ENCODE results near the gene BMP6. TPM values are rescaled to one million over a fixed set of nuclear protein-coding genes. Genes with fewer than 3 reads are reported as not detected.
"Not testable (repeated sequence)": the region's sequence is repeated elsewhere in the genome, so short reads cannot be mapped to it uniquely, and the experiment has no call there.

The BMP6 gene
- total RNA-seq, 2 donors from 2014 or later, result 1.0 to 2.1 TPM

GRCh38 chr6:7894262-7895124, 168.6 kb downstream of the BMP6 start:
- intact Hi-C loops (cut with DNase I, micrococcal nuclease), result no loop called here
- ATAC-seq, result peak; percentile 64

GRCh38 chr6:7895125-7895423, 169.2 kb downstream of the BMP6 start:
- intact Hi-C loops (cut with DNase I, micrococcal nuclease), result no loop called here
- ATAC-seq (peak; percentile 86), DNase-seq (peak in 1 of 2 donors; percentile 59)

More at GRCh38 chr6:7894262-7895124, 168.6 kb downstream of the BMP6 start:
- no peak for DNase-seq

- ATAC-seq, result no peak
- intact Hi-C loops (cut with DNase I, micrococcal nuclease), result no loop called here
Measured at GRCh38 chr6:7896465-7896987, 170.6 kb downstream of the BMP6 start.

GRCh38 chr6:7897461-7898192, 171.7 kb downstream of the BMP6 start:
- intact Hi-C loops (cut with DNase I, micrococcal nuclease), result no loop called here
- no peak for ATAC-seq
- DNase-seq, result no peak

More at GRCh38 chr6:7896465-7896987, 170.6 kb downstream of the BMP6 start:
- no peak for DNase-seq

GRCh38 chr6:7898193-7898586, 172.3 kb downstream of the BMP6 start:
- DNase-seq; intact Hi-C loops (cut with DNase I, micrococcal nuclease); ATAC-seq: not testable (repeated sequence)

GRCh38 chr6:7899101-7899888, 173.4 kb downstream of the BMP6 start:
- DNase-seq (peak in 1 of 2 donors; percentile 32), ATAC-seq (peak; percentile 64)

GRCh38 chr6:7899889-7900213, 174.0 kb downstream of the BMP6 start:
- intact Hi-C loops (cut with DNase I, micrococcal nuclease), result loop anchor here in 1 of 2 donors (10.0 kb wide), 1 partner anchor 85 kb away; no protein-coding TSS in a partner anchor
- no peak for ATAC-seq
- DNase-seq, result no peak

More at GRCh38 chr6:7899101-7899888, 173.4 kb downstream of the BMP6 start:
- intact Hi-C loops (cut with DNase I, micrococcal nuclease), result no loop called here

GRCh38 chr6:7900621-7901020, 174.7 kb downstream of the BMP6 start:
- ATAC-seq, result no peak
- DNase-seq, result no peak
- intact Hi-C loops (cut with DNase I, micrococcal nuclease), result loop anchor here in 1 of 2 donors (10.0 kb wide), 1 partner anchor 84 kb away; no protein-coding TSS in a partner anchor

- intact Hi-C loops (cut with DNase I, micrococcal nuclease), result loop anchor here in 1 of 2 donors (10.0 kb wide), 1 partner anchor 84 kb away; no protein-coding TSS in a partner anchor
- peak; percentile 91 for ATAC-seq
- DNase-seq, result peak; percentile 68 to 69
Measured at GRCh38 chr6:7901056-7901455, 175.2 kb downstream of the BMP6 start.

GRCh38 chr6:7901780-7902179, 175.9 kb downstream of the BMP6 start:
- no peak for DNase-seq
- ATAC-seq, result no peak
- intact Hi-C loops (cut with DNase I, micrococcal nuclease), result loop anchor here in 1 of 2 donors (10.0 kb wide), 1 partner anchor 83 kb away; no protein-coding TSS in a partner anchor

- DNase-seq (no peak), ATAC-seq (no peak)
- intact Hi-C loops (cut with DNase I, micrococcal nuclease), result loop anchor here in 1 of 2 donors (10.0 kb wide), 1 partner anchor 83 kb away; no protein-coding TSS in a partner anchor
Measured at GRCh38 chr6:7902221-7902620, 176.3 kb downstream of the BMP6 start.

- no peak for ATAC-seq
Measured at GRCh38 chr6:7902867-7903266, 177.0 kb downstream of the BMP6 start.

GRCh38 chr6:7903673-7904072, 177.8 kb downstream of the BMP6 start:
- intact Hi-C loops (cut with DNase I, micrococcal nuclease), result loop anchor here in 1 of 2 donors (10.0 kb wide), 1 partner anchor 81 kb away; no protein-coding TSS in a partner anchor

More at GRCh38 chr6:7902867-7903266, 177.0 kb downstream of the BMP6 start:
- no peak for DNase-seq
- intact Hi-C loops (cut with DNase I, micrococcal nuclease), result loop anchor here in 1 of 2 donors (10.0 kb wide), 1 partner anchor 82 kb away; no protein-coding TSS in a partner anchor

GRCh38 chr6:7904654-7905319, 178.9 kb downstream of the BMP6 start:
- ATAC-seq (no peak), DNase-seq (no peak)
- intact Hi-C loops (cut with DNase I, micrococcal nuclease), result loop anchor here in 1 of 2 donors (10.0 kb wide), 1 partner anchor 80 kb away; no protein-coding TSS in a partner anchor

More at GRCh38 chr6:7903673-7904072, 177.8 kb downstream of the BMP6 start:
- ATAC-seq, result no peak
- DNase-seq, result no peak

- DNase-seq (no peak), ATAC-seq (no peak)
- intact Hi-C loops (cut with DNase I, micrococcal nuclease), result loop anchor here in 1 of 2 donors (10.0 kb wide), 1 partner anchor 79 kb away; no protein-coding TSS in a partner anchor
Measured at GRCh38 chr6:7905416-7905815, 179.5 kb downstream of the BMP6 start.

GRCh38 chr6:7906741-7907140, 180.8 kb downstream of the BMP6 start:
- ATAC-seq, result no peak

GRCh38 chr6:7907159-7907558, 181.3 kb downstream of the BMP6 start:
- no peak for DNase-seq
- ATAC-seq, result no peak
- intact Hi-C loops (cut with DNase I, micrococcal nuclease), result loop anchor here in 1 of 2 donors (10.0 kb wide), 1 partner anchor 78 kb away; no protein-coding TSS in a partner anchor

More at GRCh38 chr6:7906741-7907140, 180.8 kb downstream of the BMP6 start:
- no peak for DNase-seq
- intact Hi-C loops (cut with DNase I, micrococcal nuclease), result loop anchor here in 1 of 2 donors (10.0 kb wide), 1 partner anchor 78 kb away; no protein-coding TSS in a partner anchor
